22Rv1 (cell line): Measurements from ENCODE around the gene B3GAT3.

Source experiments
- CTCF ChIP-seq: fragments of 450-650 bp; IDR thresholded peaks from 2 replicates; pipeline ENCODE4 v1.5.1; 2017; ENCODE audit warnings: mild to moderate bottlenecking
- ZFX ChIP-seq: fragments of 450-650 bp; IDR thresholded peaks from 2 replicates; pipeline ENCODE4 v1.6.1; 2017; ENCODE audit warnings: antibody characterized with exemption, borderline replicate concordance

DNA sequence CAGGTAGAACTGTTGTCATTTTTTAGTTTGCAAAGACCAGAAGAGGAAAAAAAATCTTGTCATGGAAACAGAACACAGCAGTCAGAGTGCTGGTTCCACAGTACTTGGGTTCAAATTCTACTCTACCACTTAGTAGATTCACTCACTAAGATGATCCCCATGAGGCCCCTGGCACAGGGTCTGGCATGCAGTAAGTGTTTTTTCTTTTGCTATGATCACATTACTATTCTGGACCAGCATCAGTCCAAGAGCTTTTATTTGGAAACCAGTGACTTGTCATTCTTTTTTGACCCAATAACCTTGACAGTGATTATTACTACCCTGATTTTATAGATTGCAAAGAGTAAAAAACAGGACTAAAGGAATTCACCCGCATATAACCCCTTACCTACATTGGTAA is 52.2 kb downstream of the B3GAT3 start:
- TF ChIP-seq CTCF (no peak), ZFX (no peak)
